Naive thymus-derived CD8-positive, alpha-beta T cell (primary cell): ENCODE results near the gene TMEM242. TPM values are rescaled to one million over a fixed set of nuclear protein-coding genes. Genes with fewer than 3 reads are reported as not detected.
A peak's percentile ranks its signal among the peaks of the same experiment; 100 is the strongest.

ENCODE experiments used
- ATAC-seq, 2 donors: fragments of 150-1000 bp; cut with Tn5 transposase in 1 of 2; sonication (Bioruptor Pico), chemical (Tn5 transposase) in 1 of 2; 1 replicate in 1 of 2; 2 replicates in 1 of 2; pipeline ENCODE4 v1.10.0; 2021; ENCODE audit warnings: mild to moderate bottlenecking in 2 of 2, moderate library complexity in 2 of 2
- POLR2A ChIA-PET: fragments of 350-600 bp; sonication (Branson Sonifier 250); formaldehyde crosslinking; loops from one replicate; lab custom pipeline; 2021; ENCODE audit warnings: antibody characterized with exemption; lab: Charles Lee
- DNase-seq, 10 donors: peaks; one replicate each; pipeline versions ENCODE4 v3.0.0 to v3.0.0-alpha.2; 2020 to 2022
- H3K27ac Mint-ChIP-seq, 10 donors: one replicate each; pipeline ENCODE4 v1.8.0; 2020 to 2022; ENCODE audit warnings: mild to moderate bottlenecking in 10 of 10, mixed read lengths in 10 of 10, moderate library complexity in 4 of 10, inconsistent platforms in 1 of 10
- H3K27me3 Mint-ChIP-seq, 5 donors: one replicate each; pipeline ENCODE4 v1.8.0; 2021 to 2022; ENCODE audit warnings: mixed read lengths in 5 of 5
- H3K36me3 Mint-ChIP-seq, 3 donors: one replicate each; pipeline ENCODE4 v1.8.0; 2020 to 2022; ENCODE audit warnings: mixed read lengths in 3 of 3, mild to moderate bottlenecking in 2 of 3, inconsistent platforms in 1 of 3
- H3K4me1 Mint-ChIP-seq, 4 donors: one replicate each; pipeline ENCODE4 v1.8.0; 2021 to 2022; ENCODE audit warnings: mixed read lengths in 4 of 4
- H3K4me3 Mint-ChIP-seq, 10 donors: one replicate each; pipeline ENCODE4 v1.8.0; 2020 to 2022; ENCODE audit warnings: mild to moderate bottlenecking in 10 of 10, mixed read lengths in 10 of 10, moderate library complexity in 6 of 10, inconsistent platforms in 1 of 10
- H3K9me3 Mint-ChIP-seq, 9 donors: one replicate each; pipeline ENCODE4 v1.8.0; 2020 to 2022; ENCODE audit warnings: mixed read lengths in 9 of 9, mild to moderate bottlenecking in 3 of 9, inconsistent platforms in 1 of 9, moderate library complexity in 1 of 9
- polyA plus RNA-seq, 3 donors: library from polyadenylated mRNA; unstranded; fragments of 300-500 nt; fragmentation: Illumina TruSeq; gene quantifications; one replicate each; pipeline ENCODE4 v1.2.3, GENCODE V29; 2021
- total RNA-seq, 8 experiments: library from RNA in 2 of 8; stranded (reverse) in 2 of 8; gene quantifications; one replicate each; pipeline ENCODE4 v1.2.3 and lab custom pipeline; 2021 to 2026

TMEM242 gene
- total and polyA plus RNA-seq, 5 experiments from 2014 or later: 9.5 to 14.4 (median 13.0) TPM

GRCh38 chr6:157265635-157266034 is 57.7 kb downstream of the TMEM242 start:
- H3K36me3 Mint-ChIP-seq: no peaks in the 10 kb centered on the region
- peaks cover 0 to 4% (median 0%) of the 10 kb centered on the region in 5 donors for H3K27me3 Mint-ChIP-seq
- H3K4me3 Mint-ChIP-seq: no peak overlapping the region
- POLR2A ChIA-PET: no interaction called here
- peaks cover 0 to 12% (median 0%) of the 10 kb centered on the region in 9 donors for H3K9me3 Mint-ChIP-seq
- no peak for DNase-seq
- ATAC-seq: no peak
- no peak overlapping the region for H3K27ac Mint-ChIP-seq
- peaks cover 0 to 8% (median under 1%) of the 10 kb centered on the region in 4 donors for H3K4me1 Mint-ChIP-seq

- no peak overlapping the region for H3K27ac Mint-ChIP-seq
- H3K4me3 Mint-ChIP-seq: no peak overlapping the region
- peaks cover 0 to 4% (median under 1%) of the 10 kb centered on the region in 4 donors for H3K4me1 Mint-ChIP-seq
- no peak for ATAC-seq
- POLR2A ChIA-PET: no interaction called here
- peaks cover 0 to 7% (median 0%) of the 10 kb centered on the region in 9 donors for H3K9me3 Mint-ChIP-seq
- no peaks in the 10 kb centered on the region for H3K36me3 Mint-ChIP-seq
- peaks cover 0 to 4% (median 0%) of the 10 kb centered on the region in 5 donors for H3K27me3 Mint-ChIP-seq
- DNase-seq: no peak
These were observed 58.1 kb downstream of the TMEM242 start for GRCh38 chr6:157265186-157265585.

GRCh38 chr6:157264701-157265100 is 58.6 kb downstream of the TMEM242 start:
- POLR2A ChIA-PET: no interaction called here

GRCh38 chr6:157263881-157264397 is 59.4 kb downstream of the TMEM242 start:
- H3K4me1 Mint-ChIP-seq: peaks cover 0 to 5% (median 3%) of the 10 kb centered on the region in 4 donors
- H3K27ac Mint-ChIP-seq: no peak overlapping the region
- no peaks in the 10 kb centered on the region for H3K9me3 Mint-ChIP-seq
- POLR2A ChIA-PET: no interaction called here
- H3K36me3 Mint-ChIP-seq: no peaks in the 10 kb centered on the region
- no peak overlapping the region for H3K4me3 Mint-ChIP-seq
- H3K27me3 Mint-ChIP-seq: peaks cover 0 to 5% (median 0%) of the 10 kb centered on the region in 5 donors
- ATAC-seq (no peak), DNase-seq (no peak)

More at GRCh38 chr6:157264701-157265100, 58.6 kb downstream of the TMEM242 start:
- H3K27ac Mint-ChIP-seq: no peak overlapping the region
- H3K27me3 Mint-ChIP-seq: peaks cover 0 to 4% (median 0%) of the 10 kb centered on the region in 5 donors
- no peak overlapping the region for H3K4me3 Mint-ChIP-seq
- ATAC-seq (no peak), DNase-seq (no peak)
- H3K9me3 Mint-ChIP-seq: peaks cover 0 to 2% (median 0%) of the 10 kb centered on the region in 9 donors
- H3K36me3 Mint-ChIP-seq: no peaks in the 10 kb centered on the region
- H3K4me1 Mint-ChIP-seq: peaks cover 0 to 4% (median under 1%) of the 10 kb centered on the region in 4 donors

GRCh38 chr6:157263146-157263545 is 60.2 kb downstream of the TMEM242 start:
- Mint-ChIP-seq H3K9me3 (no peaks in the 10 kb centered on the region), H3K36me3 (no peaks in the 10 kb centered on the region), H3K4me1 (peaks cover 0 to 5% (median 3%) of the 10 kb centered on the region in 4 donors), H3K27me3 (peaks cover 0 to 5% (median 0%) of the 10 kb centered on the region in 5 donors), H3K27ac (no peak overlapping the region), H3K4me3 (no peak overlapping the region)
- no peak for ATAC-seq
- no peak for DNase-seq
- POLR2A ChIA-PET: no interaction called here

- H3K4me3 Mint-ChIP-seq: no peak overlapping the region
- DNase-seq: no peak
- no peaks in the 10 kb centered on the region for H3K36me3 Mint-ChIP-seq
- H3K4me1 Mint-ChIP-seq: peaks cover 0 to 7% (median 3%) of the 10 kb centered on the region in 4 donors
- POLR2A ChIA-PET: no interaction called here
- peak overlapping the region in 2 of 10 donors; percentile 35 to 56 for H3K27ac Mint-ChIP-seq
- no peak for ATAC-seq
- no peaks in the 10 kb centered on the region for H3K9me3 Mint-ChIP-seq
- H3K27me3 Mint-ChIP-seq: peaks cover 0 to 5% (median 0%) of the 10 kb centered on the region in 5 donors
These were observed 61.7 kb downstream of the TMEM242 start for GRCh38 chr6:157261606-157262005.

- Mint-ChIP-seq H3K27ac (no peak overlapping the region), H3K36me3 (no peaks in the 10 kb centered on the region), H3K4me1 (peaks cover 0 to 7% (median 3%) of the 10 kb centered on the region in 4 donors), H3K27me3 (peaks cover 0 to 7% (median 4%) of the 10 kb centered on the region in 5 donors), H3K4me3 (no peak overlapping the region), H3K9me3 (no peaks in the 10 kb centered on the region)
- POLR2A ChIA-PET: no interaction called here
- no peak for DNase-seq
- no peak for ATAC-seq
These were observed 62.4 kb downstream of the TMEM242 start for GRCh38 chr6:157260735-157261410.

GRCh38 chr6:157259443-157259842 is 63.9 kb downstream of the TMEM242 start:
- H3K4me1 Mint-ChIP-seq: peaks cover 0 to 5% (median 2%) of the 10 kb centered on the region in 4 donors
- peaks cover 0 to 21% (median 9%) of the 10 kb centered on the region in 5 donors for H3K27me3 Mint-ChIP-seq
- POLR2A ChIA-PET: no interaction called here
- ATAC-seq: no peak
- no peaks in the 10 kb centered on the region for H3K36me3 Mint-ChIP-seq
- H3K27ac Mint-ChIP-seq: no peak overlapping the region
- DNase-seq: no peak
- H3K4me3 Mint-ChIP-seq: no peak overlapping the region
- no peaks in the 10 kb centered on the region for H3K9me3 Mint-ChIP-seq

GRCh38 chr6:157258878-157259277 is 64.4 kb downstream of the TMEM242 start:
- DNase-seq (peak in 1 of 10 donors; percentile 19), ATAC-seq (peak; percentile 46 to 71)
- Mint-ChIP-seq H3K36me3 (no peaks in the 10 kb centered on the region), H3K4me1 (peaks cover 0 to 5% (median 4%) of the 10 kb centered on the region in 4 donors), H3K9me3 (no peaks in the 10 kb centered on the region), H3K27me3 (peaks cover 0 to 26% (median 10%) of the 10 kb centered on the region in 5 donors), H3K4me3 (no peak overlapping the region), H3K27ac (no peak overlapping the region)
- POLR2A ChIA-PET: no interaction called here

GRCh38 chr6:157255079-157255478 is 68.2 kb downstream of the TMEM242 start:
- POLR2A ChIA-PET: no interaction called here
- peaks cover 0 to 6% (median 4%) of the 10 kb centered on the region in 4 donors for H3K4me1 Mint-ChIP-seq
- no peak overlapping the region for H3K4me3 Mint-ChIP-seq
- no peak overlapping the region for H3K27ac Mint-ChIP-seq
- peaks cover 0 to 29% (median 18%) of the 10 kb centered on the region in 5 donors for H3K27me3 Mint-ChIP-seq
- H3K9me3 Mint-ChIP-seq: no peaks in the 10 kb centered on the region
- DNase-seq (no peak), ATAC-seq (no peak)
- no peaks in the 10 kb centered on the region for H3K36me3 Mint-ChIP-seq

- Mint-ChIP-seq H3K4me3 (no peak overlapping the region), H3K27me3 (peaks cover 0 to 29% (median 18%) of the 10 kb centered on the region in 5 donors), H3K27ac (no peak overlapping the region), H3K9me3 (no peaks in the 10 kb centered on the region), H3K4me1 (peaks cover 0 to 6% (median 4%) of the 10 kb centered on the region in 4 donors), H3K36me3 (no peaks in the 10 kb centered on the region)
- DNase-seq (no peak), ATAC-seq (no peak)
- POLR2A ChIA-PET: no interaction called here
These were observed 68.8 kb downstream of the TMEM242 start for GRCh38 chr6:157254538-157254937.

- ATAC-seq: no peak
- no peak overlapping the region for H3K27ac Mint-ChIP-seq
- no peak for DNase-seq
- H3K36me3 Mint-ChIP-seq: peaks cover 0 to 1% (median 0%) of the 10 kb centered on the region in 3 donors
- H3K9me3 Mint-ChIP-seq: peaks cover 0 to 8% (median 0%) of the 10 kb centered on the region in 9 donors
- peak overlapping the region in 1 of 10 donors; percentile 8 for H3K4me3 Mint-ChIP-seq
- peaks cover 0 to 29% (median 18%) of the 10 kb centered on the region in 5 donors for H3K27me3 Mint-ChIP-seq
- H3K4me1 Mint-ChIP-seq: peaks cover 0 to 6% (median 1%) of the 10 kb centered on the region in 4 donors
- POLR2A ChIA-PET: interaction anchor here (0.7 kb wide), 1 partner anchor 1009 kb away, joined by 5 read pairs; no protein-coding TSS in a partner anchor
These were observed 69.6 kb downstream of the TMEM242 start for GRCh38 chr6:157253699-157254098.

GRCh38 chr6:157253017-157253416 is 70.3 kb downstream of the TMEM242 start:
- Mint-ChIP-seq H3K27ac (no peak overlapping the region), H3K9me3 (peaks cover 0 to 14% (median 5%) of the 10 kb centered on the region in 9 donors), H3K4me3 (no peak overlapping the region), H3K27me3 (peaks cover 0 to 29% (median 16%) of the 10 kb centered on the region in 5 donors), H3K36me3 (peaks cover 0 to 6% (median 4%) of the 10 kb centered on the region in 3 donors), H3K4me1 (peaks cover 0 to 6% (median under 1%) of the 10 kb centered on the region in 4 donors)
- ATAC-seq: no peak
- DNase-seq: no peak
- POLR2A ChIA-PET: no interaction called here
